ENCODE results near the gene ARVCF.

The ARVCF gene

DNA sequence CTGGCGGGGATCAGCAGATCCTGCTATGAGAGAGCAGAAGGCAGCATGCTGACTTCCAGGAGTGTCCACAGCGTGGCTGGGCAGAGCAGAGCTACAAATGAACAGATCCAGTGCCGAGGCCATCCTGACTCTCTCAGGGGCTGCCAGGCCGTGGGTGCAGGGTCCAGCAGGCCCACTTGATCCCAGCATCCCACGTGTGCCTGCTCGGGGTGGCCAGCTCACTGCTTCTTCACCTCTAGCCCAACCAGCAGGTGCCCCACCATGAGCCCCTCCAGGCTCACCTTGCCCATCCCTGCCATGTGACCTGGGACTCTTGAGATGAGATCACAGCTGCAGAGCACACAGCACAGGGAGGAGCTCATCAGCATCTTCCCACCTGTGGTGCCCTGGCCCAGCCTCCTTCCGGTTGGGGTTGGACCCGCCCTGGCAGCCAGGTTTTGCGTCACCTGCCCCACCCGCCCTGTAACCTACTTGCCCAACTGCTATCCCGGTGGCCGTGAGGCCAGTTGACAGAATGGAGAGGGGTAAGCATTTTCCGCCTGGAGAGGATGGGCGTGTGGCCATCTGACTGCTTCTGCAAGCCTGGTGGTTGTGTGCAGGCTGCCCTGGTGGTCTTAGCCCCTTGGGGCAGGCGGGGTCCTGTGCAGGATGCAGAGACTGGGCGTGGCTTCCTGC lies 15.2 kb upstream of the ARVCF start:
- Histone ChIP-seq H3K9ac (ENCODE audit: low read depth in 1 of 2, low read length in 2 of 2) (no peak overlapping the region), H3K4me1 (ENCODE audit: control insufficient read depth in 2 of 2, insufficient read depth in 2 of 2, low read length in 2 of 2) (peaks cover 4 to 14% of the 10 kb centered on the region in 2 donors), H3K27ac (ENCODE audit: low read depth in 2 of 2, low read length in 2 of 2) (peak overlapping the region in 1 of 2 donors; percentile 39)

DNA sequence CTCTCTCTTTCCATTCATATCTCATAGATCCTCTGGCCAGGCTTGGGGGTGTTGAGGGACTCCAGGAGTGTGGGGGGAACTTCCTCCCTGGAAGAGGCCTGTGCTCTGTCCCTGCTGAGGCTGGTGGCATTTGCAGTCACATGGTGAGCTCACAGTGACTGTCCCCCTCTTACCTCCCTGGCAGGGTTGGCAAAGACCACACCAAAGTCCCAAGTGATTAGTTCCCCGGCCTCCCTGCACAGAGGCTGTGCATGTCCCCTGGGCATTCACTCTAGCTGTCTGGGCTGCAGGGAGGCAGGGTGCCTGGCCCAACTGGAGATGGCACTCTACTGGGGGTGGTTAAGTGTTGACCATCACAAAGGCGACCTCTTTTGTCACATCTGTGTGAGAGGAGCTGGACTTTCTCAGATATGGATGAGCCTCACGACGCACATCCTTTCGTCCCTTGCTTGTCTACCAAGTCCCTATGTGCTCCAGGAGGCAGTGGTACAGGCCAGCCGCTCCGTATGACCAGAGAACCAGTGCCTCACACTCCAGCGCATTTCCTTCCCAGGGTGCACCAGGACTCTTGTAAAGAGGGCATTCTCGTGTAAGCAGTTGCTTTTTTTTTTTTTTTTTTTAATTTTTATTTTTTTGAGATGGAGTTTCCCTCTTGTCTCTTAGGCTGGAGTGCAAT lies 13.1 kb upstream of the ARVCF start:
- Histone ChIP-seq H3K9ac (ENCODE audit: low read depth in 1 of 2, low read length in 2 of 2) (no peak overlapping the region), H3K36me3 (ENCODE audit: control insufficient read depth in 2 of 2, insufficient read depth in 2 of 2, low read length in 2 of 2) (peaks cover 0 to 9% of the 10 kb centered on the region in 2 donors), H3K4me3 (ENCODE audit: low read length in 2 of 2) (no peak overlapping the region), H3K27ac (ENCODE audit: low read depth in 2 of 2, low read length in 2 of 2) (no peak overlapping the region), H3K27me3 (ENCODE audit: control insufficient read depth in 2 of 2, insufficient read depth in 2 of 2, low read length in 2 of 2) (no peaks in the 10 kb centered on the region), H3K4me1 (ENCODE audit: control insufficient read depth in 2 of 2, insufficient read depth in 2 of 2, low read length in 2 of 2) (peaks cover 4 to 14% of the 10 kb centered on the region in 2 donors), H3K9me3 (ENCODE audit: control insufficient read depth in 2 of 2, low read length in 2 of 2) (no peaks in the 10 kb centered on the region)

More for the DNA sequence above, 15.2 kb upstream of the ARVCF start:
- Histone ChIP-seq H3K36me3 (ENCODE audit: control insufficient read depth in 2 of 2, insufficient read depth in 2 of 2, low read length in 2 of 2) (peaks cover 1 to 11% of the 10 kb centered on the region in 2 donors), H3K9me3 (ENCODE audit: control insufficient read depth in 2 of 2, low read length in 2 of 2) (no peaks in the 10 kb centered on the region), H3K4me3 (ENCODE audit: low read length in 2 of 2) (no peak overlapping the region), H3K27me3 (ENCODE audit: control insufficient read depth in 2 of 2, insufficient read depth in 2 of 2, low read length in 2 of 2) (no peaks in the 10 kb centered on the region)

DNA sequence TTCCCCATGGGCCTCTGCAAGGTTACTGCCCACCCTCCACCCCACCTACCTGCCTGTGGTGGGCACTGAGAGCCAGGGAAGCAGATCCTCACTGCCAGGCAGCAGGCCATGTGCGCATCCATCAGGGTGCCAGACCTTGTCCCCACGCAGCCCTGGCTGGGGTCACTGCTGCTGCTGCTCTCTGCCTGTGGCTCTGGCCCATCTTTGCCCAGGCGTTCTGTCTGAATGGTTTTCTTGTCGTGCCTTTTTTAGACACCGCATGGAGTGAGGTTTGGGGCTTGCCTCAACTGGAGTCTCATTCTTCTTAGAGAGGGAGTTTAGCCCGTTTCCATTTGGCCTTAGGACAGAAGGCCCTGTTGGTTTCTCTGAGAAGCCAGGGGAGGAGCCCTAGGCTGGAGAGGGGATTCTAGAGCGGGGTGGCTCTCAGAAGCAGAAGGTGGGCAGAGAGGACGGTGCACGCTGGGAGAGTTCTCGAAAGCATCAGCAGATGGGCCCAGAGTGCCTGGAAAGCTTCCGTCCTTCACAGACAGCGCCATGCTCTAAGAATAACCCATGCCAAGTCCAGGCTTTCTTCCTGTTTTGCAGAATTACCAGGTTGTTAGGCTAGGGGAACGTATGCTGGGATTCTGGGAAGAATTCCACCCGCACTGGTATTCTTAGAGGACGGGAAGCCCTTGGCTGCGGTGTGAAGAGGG lies 12.4 kb upstream of the ARVCF start:
- Histone ChIP-seq H3K27ac (ENCODE audit: low read depth in 2 of 2, low read length in 2 of 2) (no peak overlapping the region), H3K27me3 (ENCODE audit: control insufficient read depth in 2 of 2, insufficient read depth in 2 of 2, low read length in 2 of 2) (no peaks in the 10 kb centered on the region), H3K4me1 (ENCODE audit: control insufficient read depth in 2 of 2, insufficient read depth in 2 of 2, low read length in 2 of 2) (peaks cover 4 to 14% of the 10 kb centered on the region in 2 donors), H3K9me3 (ENCODE audit: control insufficient read depth in 2 of 2, low read length in 2 of 2) (no peaks in the 10 kb centered on the region), H3K36me3 (ENCODE audit: control insufficient read depth in 2 of 2, insufficient read depth in 2 of 2, low read length in 2 of 2) (peaks cover 0 to 9% of the 10 kb centered on the region in 2 donors), H3K4me3 (ENCODE audit: low read length in 2 of 2) (no peak overlapping the region), H3K9ac (ENCODE audit: low read depth in 1 of 2, low read length in 2 of 2) (no peak overlapping the region)

DNA sequence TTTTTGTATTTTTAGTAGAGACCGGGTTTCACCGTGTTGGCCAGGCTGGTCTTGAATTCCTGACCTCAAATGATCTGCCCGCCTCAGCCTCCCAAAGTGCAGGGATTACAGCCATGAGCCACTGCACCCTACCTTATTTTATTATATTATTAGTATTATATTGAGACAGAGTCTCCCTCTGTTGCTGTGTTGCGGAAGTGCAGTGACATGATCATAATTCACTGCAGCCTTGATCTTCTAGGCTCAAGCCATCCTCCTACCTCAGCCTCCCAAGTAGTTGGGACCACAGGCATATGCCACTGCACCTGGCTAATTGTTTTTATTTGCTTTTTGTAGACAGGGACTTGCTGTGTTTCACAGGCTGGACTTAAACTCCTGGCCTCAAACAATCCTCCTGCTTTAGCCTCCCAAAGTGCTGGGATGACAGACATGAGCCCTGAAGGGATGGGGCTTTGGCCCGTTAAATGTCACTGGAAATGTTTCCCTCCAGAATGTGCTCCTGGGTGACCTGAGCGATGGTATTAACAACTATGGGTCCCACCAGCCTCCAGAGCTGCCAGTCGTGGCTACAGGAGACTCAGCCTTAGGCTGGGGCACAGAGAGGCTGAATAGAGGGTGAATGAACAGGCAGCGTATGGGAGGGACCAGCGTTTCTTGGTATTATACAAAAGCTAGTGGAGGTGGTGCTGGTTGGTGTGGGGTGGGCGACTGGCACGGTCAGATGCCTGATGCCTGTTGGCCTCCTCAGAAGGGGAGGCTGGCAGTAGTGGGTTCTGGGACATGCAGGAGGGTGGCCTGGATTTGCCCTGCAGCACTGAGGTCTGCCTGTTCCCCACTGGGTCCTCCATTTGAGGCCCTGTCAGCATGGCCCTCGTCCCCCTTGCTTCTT lies 11.6 kb upstream of the ARVCF start:
- Histone ChIP-seq H3K9me3 (ENCODE audit: control insufficient read depth in 2 of 2, low read length in 2 of 2) (no peaks in the 10 kb centered on the region), H3K36me3 (ENCODE audit: control insufficient read depth in 2 of 2, insufficient read depth in 2 of 2, low read length in 2 of 2) (peaks cover 0 to 9% of the 10 kb centered on the region in 2 donors), H3K4me1 (ENCODE audit: control insufficient read depth in 2 of 2, insufficient read depth in 2 of 2, low read length in 2 of 2) (peaks cover 4 to 10% of the 10 kb centered on the region in 2 donors), H3K27me3 (ENCODE audit: control insufficient read depth in 2 of 2, insufficient read depth in 2 of 2, low read length in 2 of 2) (no peaks in the 10 kb centered on the region), H3K4me3 (ENCODE audit: low read length in 2 of 2) (no peak overlapping the region), H3K27ac (ENCODE audit: low read depth in 2 of 2, low read length in 2 of 2) (no peak overlapping the region), H3K9ac (ENCODE audit: low read depth in 1 of 2, low read length in 2 of 2) (no peak overlapping the region)

DNA sequence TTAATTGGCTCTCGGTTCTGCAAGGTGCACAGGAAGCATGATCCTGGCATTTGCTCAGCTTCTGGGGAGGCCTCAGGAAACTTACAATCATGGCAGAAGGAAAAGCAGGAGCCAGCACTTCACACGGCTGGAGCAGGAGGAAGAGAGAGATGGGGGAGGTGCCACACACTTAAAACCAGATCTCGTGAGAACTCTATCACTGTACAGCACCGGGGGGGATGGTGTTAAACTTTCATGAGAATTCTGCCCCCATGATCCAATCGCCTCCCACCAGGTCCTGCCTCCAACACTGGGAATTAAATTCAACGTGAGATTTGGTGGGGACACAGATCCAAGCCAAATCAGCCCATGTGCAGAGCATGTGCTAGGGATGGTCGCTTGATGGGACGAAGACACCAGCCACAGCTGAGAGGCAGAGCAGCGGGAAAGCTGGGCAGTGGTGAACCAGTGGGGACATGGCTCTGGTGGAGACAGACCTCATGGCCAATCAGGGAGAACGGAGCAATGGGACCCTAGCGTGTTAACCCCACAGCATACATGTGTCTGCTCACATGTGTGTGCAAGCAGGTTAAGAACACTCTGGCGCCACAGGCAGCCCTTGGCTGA lies 10.5 kb upstream of the ARVCF start:
- H3K36me3 ChIP-seq (ENCODE audit: control insufficient read depth in 2 of 2, insufficient read depth in 2 of 2, low read length in 2 of 2), result peaks cover 0 to 9% of the 10 kb centered on the region in 2 donors
- no peak overlapping the region for H3K9ac ChIP-seq (ENCODE audit: low read depth in 1 of 2, low read length in 2 of 2)
- H3K9me3 ChIP-seq (ENCODE audit: control insufficient read depth in 2 of 2, low read length in 2 of 2), result no peaks in the 10 kb centered on the region
- no peak overlapping the region for H3K27ac ChIP-seq (ENCODE audit: low read depth in 2 of 2, low read length in 2 of 2)
- H3K4me1 ChIP-seq (ENCODE audit: control insufficient read depth in 2 of 2, insufficient read depth in 2 of 2, low read length in 2 of 2), result peaks cover 5 to 8% of the 10 kb centered on the region in 2 donors
- H3K4me3 ChIP-seq (ENCODE audit: low read length in 2 of 2), result no peak overlapping the region
- H3K27me3 ChIP-seq (ENCODE audit: control insufficient read depth in 2 of 2, insufficient read depth in 2 of 2, low read length in 2 of 2), result no peaks in the 10 kb centered on the region

DNA sequence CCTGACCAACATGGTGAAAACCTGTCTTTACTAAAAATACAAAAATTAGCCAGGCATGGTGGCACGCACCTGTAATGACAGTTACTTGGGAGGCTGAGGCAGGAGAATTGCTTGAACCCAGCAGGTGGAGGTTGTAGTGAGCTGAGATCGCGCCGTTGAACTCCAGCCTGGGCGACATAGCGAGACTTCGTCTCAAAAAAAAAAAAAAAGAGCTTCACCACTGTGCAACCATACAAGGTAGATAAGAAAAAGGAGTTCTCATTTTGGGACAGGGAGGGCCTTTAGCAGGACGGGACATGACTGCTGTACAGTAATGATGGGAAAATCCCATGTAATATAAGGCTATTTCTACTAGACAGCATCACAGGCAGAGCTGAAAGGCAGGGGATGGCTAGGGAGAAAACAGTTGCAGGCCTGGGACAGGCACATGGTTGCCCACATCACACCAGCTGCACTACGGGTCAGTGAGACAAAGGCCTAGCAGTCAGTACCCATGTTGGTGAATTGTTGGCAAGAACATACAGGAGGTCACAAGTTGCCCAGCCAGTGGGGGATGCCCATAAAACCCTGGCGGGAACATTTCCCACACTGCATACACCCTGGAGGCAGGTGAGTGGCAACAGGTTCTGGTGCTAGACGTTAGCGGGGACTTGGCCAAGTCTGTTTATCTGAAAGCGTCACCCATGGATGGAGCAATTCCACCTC lies 9.7 kb upstream of the ARVCF start:
- Histone ChIP-seq H3K4me1 (ENCODE audit: control insufficient read depth in 2 of 2, insufficient read depth in 2 of 2, low read length in 2 of 2) (peaks cover 12 to 14% of the 10 kb centered on the region in 2 donors), H3K27ac (ENCODE audit: low read depth in 2 of 2, low read length in 2 of 2) (no peak overlapping the region), H3K36me3 (ENCODE audit: control insufficient read depth in 2 of 2, insufficient read depth in 2 of 2, low read length in 2 of 2) (peaks cover 0 to 8% of the 10 kb centered on the region in 2 donors), H3K27me3 (ENCODE audit: control insufficient read depth in 2 of 2, insufficient read depth in 2 of 2, low read length in 2 of 2) (no peaks in the 10 kb centered on the region), H3K9ac (ENCODE audit: low read depth in 1 of 2, low read length in 2 of 2) (no peak overlapping the region), H3K4me3 (ENCODE audit: low read length in 2 of 2) (no peak overlapping the region), H3K9me3 (ENCODE audit: control insufficient read depth in 2 of 2, low read length in 2 of 2) (no peaks in the 10 kb centered on the region)

DNA sequence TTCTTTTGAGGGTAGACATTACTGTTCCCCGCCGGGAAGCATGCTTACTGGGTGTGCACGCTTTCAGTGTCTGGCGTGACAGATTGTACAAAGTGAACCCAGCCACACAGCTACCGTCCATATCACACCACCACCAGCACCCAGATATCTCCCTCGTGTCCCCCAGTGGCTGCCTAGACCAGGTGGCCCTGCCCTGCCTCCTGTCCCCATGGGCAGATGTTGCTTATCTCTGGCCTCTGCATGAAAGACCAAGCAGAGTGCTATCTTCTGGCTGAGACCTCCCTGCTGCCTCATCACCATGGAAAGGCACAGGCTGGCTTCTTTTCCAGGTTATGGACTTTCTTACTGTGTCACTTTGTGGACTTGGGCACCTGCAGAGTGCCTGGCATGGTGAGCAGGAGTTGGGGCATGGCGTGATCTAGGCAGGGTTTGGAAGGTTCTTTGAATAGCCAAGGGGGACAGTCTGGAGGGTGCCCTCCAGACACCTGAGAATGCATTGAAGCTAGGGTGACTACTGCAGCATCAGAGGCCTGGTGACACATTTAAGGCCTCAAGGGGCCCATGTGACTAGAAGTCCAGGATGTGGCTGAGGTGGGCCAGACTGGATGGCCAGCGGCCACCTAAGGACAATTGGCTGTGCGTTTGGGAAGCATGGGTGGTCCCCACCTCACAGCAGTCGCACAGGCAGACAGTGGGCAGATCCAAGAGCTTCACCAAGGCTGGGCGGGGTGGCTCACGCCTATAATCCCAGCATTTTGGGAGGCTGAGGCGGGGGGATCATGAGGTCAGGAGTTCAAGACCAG lies 9.0 kb upstream of the ARVCF start:
- H3K4me1 ChIP-seq (ENCODE audit: control insufficient read depth in 2 of 2, insufficient read depth in 2 of 2, low read length in 2 of 2), result peaks cover 15 to 16% of the 10 kb centered on the region in 2 donors
- H3K36me3 ChIP-seq (ENCODE audit: control insufficient read depth in 2 of 2, insufficient read depth in 2 of 2, low read length in 2 of 2), result peaks cover 0 to 6% of the 10 kb centered on the region in 2 donors
- no peak overlapping the region for H3K27ac ChIP-seq (ENCODE audit: low read depth in 2 of 2, low read length in 2 of 2)
- no peaks in the 10 kb centered on the region for H3K9me3 ChIP-seq (ENCODE audit: control insufficient read depth in 2 of 2, low read length in 2 of 2)
- no peak overlapping the region for H3K4me3 ChIP-seq (ENCODE audit: low read length in 2 of 2)
- H3K27me3 ChIP-seq (ENCODE audit: control insufficient read depth in 2 of 2, insufficient read depth in 2 of 2, low read length in 2 of 2), result no peaks in the 10 kb centered on the region
- H3K9ac ChIP-seq (ENCODE audit: low read depth in 1 of 2, low read length in 2 of 2), result no peak overlapping the region

DNA sequence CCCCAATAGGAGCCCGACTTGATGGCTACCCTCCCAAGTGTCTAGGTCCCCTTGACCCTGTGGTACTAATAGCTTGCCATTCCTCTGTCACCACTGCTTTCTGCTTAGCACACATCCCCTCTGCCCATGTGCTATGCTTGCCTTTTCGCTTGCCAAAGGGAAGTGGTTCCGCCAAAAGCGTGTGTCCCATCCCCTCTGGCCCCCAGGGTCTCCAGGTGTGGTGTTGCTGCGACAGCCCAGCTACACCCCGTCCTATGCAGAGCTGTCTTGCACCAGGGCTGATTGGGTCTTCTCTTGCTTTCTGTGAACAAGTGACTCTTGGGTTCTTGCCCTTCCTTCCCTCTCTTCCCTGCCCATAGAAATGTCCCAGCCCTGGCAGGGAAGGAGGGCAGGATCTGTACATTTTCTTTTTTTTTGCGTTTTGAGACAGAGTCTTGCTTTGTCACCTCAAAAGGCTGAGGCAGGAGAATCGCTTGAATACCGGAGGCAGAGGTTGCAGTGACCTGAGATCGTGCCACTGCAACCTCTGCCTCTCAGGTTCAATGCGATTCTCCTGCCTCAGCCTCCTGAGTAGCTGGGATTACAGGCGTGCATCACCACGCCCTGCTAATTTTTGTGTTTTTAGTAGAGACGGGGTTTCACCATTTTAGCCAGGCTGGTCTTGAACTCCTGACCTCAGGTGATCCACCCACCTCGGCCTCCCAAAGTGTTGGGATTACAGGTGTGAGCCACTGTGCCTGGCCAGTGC lies 8.2 kb upstream of the ARVCF start:
- no peak overlapping the region for H3K9ac ChIP-seq (ENCODE audit: low read depth in 1 of 2, low read length in 2 of 2)
- H3K4me1 ChIP-seq (ENCODE audit: control insufficient read depth in 2 of 2, insufficient read depth in 2 of 2, low read length in 2 of 2), result peaks cover 18 to 19% of the 10 kb centered on the region in 2 donors
- H3K9me3 ChIP-seq (ENCODE audit: control insufficient read depth in 2 of 2, low read length in 2 of 2), result no peaks in the 10 kb centered on the region
- peaks cover 0 to 6% of the 10 kb centered on the region in 2 donors for H3K36me3 ChIP-seq (ENCODE audit: control insufficient read depth in 2 of 2, insufficient read depth in 2 of 2, low read length in 2 of 2)
- no peaks in the 10 kb centered on the region for H3K27me3 ChIP-seq (ENCODE audit: control insufficient read depth in 2 of 2, insufficient read depth in 2 of 2, low read length in 2 of 2)
- no peak overlapping the region for H3K4me3 ChIP-seq (ENCODE audit: low read length in 2 of 2)
- H3K27ac ChIP-seq (ENCODE audit: low read depth in 2 of 2, low read length in 2 of 2), result no peak overlapping the region

Data from mucosa of rectum (tissue), 2 donors.